Measurements from ENCODE around the gene NUP133.

- TF ChIP-seq CTCF (IDR thresholded peaks at IDR 0.05 in 4 of 5, conservative IDR thresholded peaks at IDR 0.05 in 1 of 5) (no peak), POLR2A (IDR thresholded peaks at IDR 0.05) (no peak)
Observed at GRCh38 chr1:229485318-229485717, 22.8 kb downstream of the NUP133 start.

Measured in gastrocnemius medialis (tissue), 4 donors.